Non-pigmented ciliary epithelial cell (primary cell): ENCODE data around the gene NSRP1.
"Not testable (repeated sequence)": the region's sequence is repeated elsewhere in the genome, so short reads cannot be mapped to it uniquely, and the experiment has no call there.

Source experiments
- DNase-seq: peaks from one replicate; pipeline ENCODE4 v3.0.0-alpha.2; 2010; ENCODE audit warnings: low read depth

The NSRP1 gene

GRCh38 chr17:30118635-30119034 is 2.0 kb downstream of the NSRP1 start:
- DNase-seq, result not testable (repeated sequence)

DNA sequence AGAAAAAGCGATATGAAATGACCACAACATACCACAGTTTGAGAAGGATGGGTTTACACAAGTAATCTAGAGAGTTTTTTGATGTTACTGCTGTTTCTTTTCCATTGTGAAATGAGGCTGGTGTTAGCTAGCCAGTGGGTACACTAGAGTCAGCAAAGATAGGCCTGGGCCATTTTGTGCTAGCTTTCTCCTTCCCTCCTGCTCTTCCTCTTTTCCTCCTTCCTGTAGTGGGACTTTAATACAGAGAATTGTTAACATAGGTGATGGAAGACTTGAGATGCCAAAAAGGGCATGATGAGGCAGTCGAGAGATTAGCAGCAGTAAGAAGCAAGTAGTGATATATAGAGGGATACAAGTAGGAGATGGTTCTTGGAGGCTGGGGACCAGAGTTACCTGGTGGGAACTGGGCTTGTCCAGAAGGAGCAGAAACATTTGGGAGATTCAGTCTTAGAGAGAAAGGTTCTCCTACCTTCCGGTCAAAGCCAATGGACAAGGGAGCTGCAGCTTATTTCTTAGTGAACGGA is 7.7 kb downstream of the NSRP1 start:
- DNase-seq, result no peak

GRCh38 chr17:30130121-30130520 is 13.5 kb downstream of the NSRP1 start:
- no peak for DNase-seq

GRCh38 chr17:30132615-30133014 is 16.0 kb downstream of the NSRP1 start:
- DNase-seq, result no peak

- no peak for DNase-seq
These were observed 16.6 kb downstream of the NSRP1 start for GRCh38 chr17:30133197-30133596.

DNA sequence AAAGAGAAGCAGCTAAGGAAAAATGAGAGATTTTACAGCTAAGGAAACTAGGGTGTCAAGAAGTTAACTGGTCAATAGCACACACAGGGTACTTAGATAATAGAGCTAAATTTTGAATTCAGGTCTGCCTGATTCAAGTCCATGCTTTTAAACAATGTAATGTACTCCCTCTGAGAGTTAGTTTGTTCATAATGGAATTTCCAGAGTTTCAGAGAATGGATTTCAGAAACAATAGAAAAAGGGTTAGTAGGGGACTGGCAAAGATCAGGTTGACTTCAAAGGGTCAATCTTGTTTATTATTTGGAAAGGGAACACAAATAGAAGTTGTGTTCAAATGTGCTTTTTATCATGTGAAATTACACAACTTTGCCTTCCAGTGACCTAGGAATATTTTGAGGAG is 17.9 kb downstream of the NSRP1 start:
- no peak for DNase-seq

GRCh38 chr17:30137158-30137557 is 20.5 kb downstream of the NSRP1 start:
- DNase-seq, result no peak

- not testable (repeated sequence) for DNase-seq
These were observed 31.2 kb downstream of the NSRP1 start for GRCh38 chr17:30147860-30148259.

- DNase-seq, result no peak
These were observed 31.8 kb downstream of the NSRP1 start for GRCh38 chr17:30148376-30148775.

DNA sequence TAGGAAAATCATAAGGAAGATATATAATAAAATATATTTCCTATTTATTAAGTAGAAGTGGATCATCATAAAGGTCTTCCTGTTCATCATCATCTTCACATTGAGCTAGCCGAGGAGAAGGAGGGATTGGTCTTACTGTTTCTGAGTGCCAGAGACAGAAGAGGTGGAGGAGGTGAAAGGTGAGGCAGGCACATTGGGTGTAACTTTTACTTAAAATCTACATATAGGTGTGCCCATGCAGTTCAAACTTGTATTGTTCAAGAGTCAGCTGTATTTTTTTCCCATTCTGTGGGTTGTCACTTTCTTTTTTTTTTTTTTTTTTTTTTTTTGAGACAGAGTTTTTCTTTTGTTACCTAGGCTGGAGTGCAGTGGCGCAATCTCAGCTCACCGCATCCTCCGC is 34.9 kb downstream of the NSRP1 start:
- DNase-seq, result no peak

- DNase-seq, result no peak
These were observed 36.8 kb downstream of the NSRP1 start for GRCh38 chr17:30153463-30153862.

GRCh38 chr17:30155389-30155788 is 38.8 kb downstream of the NSRP1 start:
- no peak for DNase-seq

GRCh38 chr17:30158896-30159625 is 42.4 kb downstream of the NSRP1 start:
- DNase-seq, result no peak

GRCh38 chr17:30160419-30161172 is 44.0 kb downstream of the NSRP1 start:
- DNase-seq, result no peak

- DNase-seq, result no peak
These were observed 45.0 kb downstream of the NSRP1 start for GRCh38 chr17:30161601-30162000.

- no peak for DNase-seq
These were observed 47.9 kb downstream of the NSRP1 start for GRCh38 chr17:30164531-30164930.

- DNase-seq, result no peak
These were observed 48.5 kb downstream of the NSRP1 start for GRCh38 chr17:30165147-30165546.

- no peak for DNase-seq
These were observed 49.3 kb downstream of the NSRP1 start for GRCh38 chr17:30165960-30166359.

DNA sequence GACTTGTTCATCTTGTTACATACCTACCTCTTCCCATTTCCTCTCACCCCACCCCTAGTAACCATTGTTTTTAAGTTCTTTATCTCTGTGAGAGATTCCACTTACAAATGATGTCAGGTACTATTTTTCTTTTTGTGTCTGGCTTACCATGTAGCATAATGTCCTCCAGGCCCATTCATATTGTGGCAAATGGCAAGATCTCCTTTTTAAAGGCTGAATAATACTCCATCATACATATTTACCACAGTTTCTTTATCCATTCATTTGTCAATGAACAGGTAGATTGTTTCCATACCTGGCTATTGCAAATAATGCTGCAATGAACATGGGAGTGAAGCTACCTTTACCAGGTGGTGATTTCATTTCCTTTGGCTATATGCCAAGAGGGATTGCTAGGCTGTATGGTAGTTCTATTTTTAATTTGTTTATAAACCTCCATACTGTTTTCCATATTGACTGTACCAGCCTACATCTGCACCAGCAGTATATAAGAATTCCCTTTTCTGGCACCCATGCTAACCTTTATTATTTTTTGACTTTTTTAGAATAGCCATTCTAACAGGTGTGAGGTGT is 53.9 kb downstream of the NSRP1 start:
- DNase-seq, result no peak

DNA sequence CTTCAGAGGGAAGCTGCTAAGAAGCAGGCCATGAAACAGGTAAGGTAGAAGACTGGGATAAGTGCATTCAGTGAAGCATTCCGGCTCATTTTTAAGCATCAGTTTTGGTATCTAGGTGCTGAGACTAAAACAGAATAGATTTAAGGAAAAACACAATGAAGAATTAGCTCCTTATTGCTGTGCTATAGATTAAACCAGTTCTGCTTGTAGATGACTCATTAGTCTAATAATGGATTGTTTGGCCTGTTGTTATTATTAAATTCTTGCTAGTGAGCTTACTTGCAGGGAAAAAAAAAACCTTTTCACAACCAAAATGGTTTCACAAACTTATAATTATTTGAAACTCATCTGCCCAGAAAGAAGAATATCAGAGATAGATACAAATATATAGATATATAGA is 55.9 kb downstream of the NSRP1 start:
- no peak for DNase-seq

GRCh38 chr17:30173649-30174048 is 57.0 kb downstream of the NSRP1 start:
- DNase-seq, result no peak

DNA sequence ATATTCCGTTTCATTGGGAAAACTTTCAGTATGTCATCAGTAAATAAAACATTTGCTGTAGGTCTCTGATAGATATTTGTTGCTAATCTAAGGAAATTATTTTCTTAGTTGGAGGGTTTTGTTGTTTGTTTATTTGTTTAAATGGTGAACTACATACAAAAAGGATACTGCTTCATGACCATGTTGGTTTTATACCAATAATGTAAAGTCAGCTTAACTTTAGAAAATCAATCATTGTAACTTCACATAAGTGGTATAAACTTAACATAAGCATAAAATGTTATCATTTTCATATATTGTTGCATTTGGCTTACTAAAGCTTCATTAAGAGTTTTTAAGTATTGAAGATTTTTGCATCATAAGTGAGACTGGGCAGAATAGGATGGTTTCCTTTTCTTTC is 57.9 kb downstream of the NSRP1 start:
- DNase-seq, result no peak

DNA sequence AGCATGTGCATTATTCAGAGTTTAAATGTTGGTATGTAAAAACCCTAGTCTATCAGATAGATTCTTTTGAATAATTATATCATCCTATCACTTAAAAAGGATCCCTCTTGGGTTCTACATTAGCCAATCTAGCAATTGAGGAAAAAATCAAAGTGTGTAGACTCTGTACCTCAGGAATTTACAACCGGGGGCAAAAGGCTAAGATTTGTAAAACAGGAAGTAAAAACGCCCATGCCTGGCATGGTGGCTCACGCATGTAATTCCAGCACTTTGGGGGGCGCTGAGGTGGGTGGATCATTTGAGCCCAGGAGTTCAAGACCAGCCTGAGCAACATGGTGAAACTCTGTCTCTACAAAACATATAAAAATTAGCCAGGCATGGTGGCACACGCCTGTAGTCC is 60.2 kb downstream of the NSRP1 start:
- no peak for DNase-seq
